ENCODE results near the gene CATSPER4. TPM values are rescaled to one million over a fixed set of nuclear protein-coding genes. Genes with fewer than 3 reads are reported as not detected.

The CATSPER4 gene
- total RNA-seq, 2 donors from 2014 or later = not detected

- TF ChIP-seq CTCF (IDR thresholded peaks at IDR 0.05) = no peak
- H3K36me3 ChIP-seq = no peaks in the 10 kb centered on the region
- no peak overlapping the region for H3K27ac ChIP-seq
- no peak overlapping the region for H3K4me3 ChIP-seq
- no peaks in the 10 kb centered on the region for H3K27me3 ChIP-seq (replicated peaks; ENCODE audit: insufficient read depth)
- no peak for DNase-seq (ENCODE audit: low spot score)
- no peaks in the 10 kb centered on the region for H3K4me1 ChIP-seq (ENCODE audit: control insufficient read depth in 1 of 2, low read depth in 2 of 2)
- no peak for ATAC-seq (ENCODE audit: insufficient number of reproducible peaks, low FRiP score, low read depth)
- H3K9me3 ChIP-seq = no peaks in the 10 kb centered on the region
Observed at GRCh38 chr1:26191739-26192138, 1.3 kb downstream of the CATSPER4 start.

DNA sequence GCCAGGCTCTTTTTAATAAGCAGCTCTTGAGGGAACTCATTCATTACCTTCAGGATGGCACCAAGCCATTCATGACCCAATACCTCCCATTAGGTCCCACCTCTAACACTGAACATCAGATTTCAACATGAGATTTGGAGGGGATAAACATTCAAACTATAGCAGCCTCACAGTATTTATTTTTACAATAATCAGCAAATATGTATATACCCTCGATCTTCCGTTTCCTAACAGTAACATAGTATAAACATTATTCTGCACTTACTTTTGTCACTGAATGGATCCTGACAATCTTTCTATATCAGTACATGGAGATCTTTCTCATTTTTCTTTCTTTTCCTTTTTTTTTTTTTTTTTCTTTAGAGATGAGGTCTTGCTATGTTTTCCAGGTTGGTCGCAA is 5.4 kb downstream of the CATSPER4 start:
- Histone ChIP-seq H3K4me3 (no peak overlapping the region), H3K9me3 (no peaks in the 10 kb centered on the region), H3K27ac (no peak overlapping the region), H3K4me1 (ENCODE audit: control insufficient read depth in 1 of 2, low read depth in 2 of 2) (no peaks in the 10 kb centered on the region), H3K36me3 (no peaks in the 10 kb centered on the region), H3K27me3 (replicated peaks; ENCODE audit: insufficient read depth) (no peaks in the 10 kb centered on the region)
- no peak for ATAC-seq (ENCODE audit: insufficient number of reproducible peaks, low FRiP score, low read depth)
- DNase-seq (ENCODE audit: low spot score) = no peak
- TF ChIP-seq CTCF (IDR thresholded peaks at IDR 0.05) = no peak

GRCh38 chr1:26197301-26197700 is 6.9 kb downstream of the CATSPER4 start:
- no peak for ATAC-seq (ENCODE audit: insufficient number of reproducible peaks, low FRiP score, low read depth)
- Histone ChIP-seq H3K36me3 (no peaks in the 10 kb centered on the region), H3K4me1 (ENCODE audit: control insufficient read depth in 1 of 2, low read depth in 2 of 2) (no peaks in the 10 kb centered on the region), H3K27ac (no peak overlapping the region), H3K4me3 (no peak overlapping the region), H3K27me3 (replicated peaks; ENCODE audit: insufficient read depth) (no peaks in the 10 kb centered on the region), H3K9me3 (no peaks in the 10 kb centered on the region)
- TF ChIP-seq CTCF (IDR thresholded peaks at IDR 0.05) = no peak
- no peak for DNase-seq (ENCODE audit: low spot score)

DNA sequence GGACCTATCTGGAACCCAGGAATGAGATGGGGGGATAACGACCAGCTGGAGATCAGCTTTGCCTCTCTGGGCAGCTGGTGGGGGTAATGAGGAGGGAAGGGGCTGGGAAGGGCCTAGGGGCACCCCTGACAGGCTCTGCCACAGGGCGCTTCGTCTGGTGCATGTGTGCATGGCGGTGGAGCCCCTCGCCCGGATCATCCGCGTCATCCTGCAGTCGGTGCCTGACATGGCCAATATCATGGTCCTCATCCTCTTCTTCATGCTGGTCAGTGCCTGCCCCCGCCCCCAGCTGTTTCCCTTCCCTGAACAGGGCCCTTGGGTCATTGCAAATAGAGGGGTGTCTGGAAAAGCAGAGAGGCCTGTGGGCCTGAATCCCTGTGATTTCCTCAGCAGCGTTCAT is 7.4 kb downstream of the CATSPER4 start:
- no peaks in the 10 kb centered on the region for H3K9me3 ChIP-seq
- no peak for DNase-seq (ENCODE audit: low spot score)
- no peak for TF ChIP-seq CTCF (IDR thresholded peaks at IDR 0.05)
- H3K27ac ChIP-seq = no peak overlapping the region
- ATAC-seq (ENCODE audit: insufficient number of reproducible peaks, low FRiP score, low read depth) = no peak
- no peak overlapping the region for H3K4me3 ChIP-seq
- H3K36me3 ChIP-seq = no peaks in the 10 kb centered on the region
- H3K4me1 ChIP-seq (ENCODE audit: control insufficient read depth in 1 of 2, low read depth in 2 of 2) = no peaks in the 10 kb centered on the region
- H3K27me3 ChIP-seq (replicated peaks; ENCODE audit: insufficient read depth) = no peaks in the 10 kb centered on the region

DNA sequence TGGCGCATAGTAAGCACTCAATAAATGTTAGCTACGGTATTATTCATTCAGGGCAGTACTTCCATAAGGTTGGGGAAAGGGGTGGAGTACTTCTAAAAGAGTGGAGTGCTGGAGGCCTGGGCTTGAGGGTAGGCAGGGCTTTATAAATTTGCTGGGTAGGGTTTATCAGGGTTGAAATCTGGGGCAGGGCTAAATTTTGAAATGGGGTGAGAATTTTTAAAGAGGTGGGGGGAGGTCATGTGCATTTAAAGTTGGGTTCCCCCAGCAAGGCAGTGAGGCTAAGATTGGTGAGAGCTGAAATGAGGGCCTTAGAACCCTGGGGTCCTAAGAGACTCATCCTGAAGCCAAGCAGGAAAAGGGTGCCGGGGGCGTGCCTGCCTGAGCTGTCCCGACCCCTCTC is 10.0 kb downstream of the CATSPER4 start:
- no peaks in the 10 kb centered on the region for H3K36me3 ChIP-seq
- H3K4me1 ChIP-seq (ENCODE audit: control insufficient read depth in 1 of 2, low read depth in 2 of 2) = no peaks in the 10 kb centered on the region
- no peak overlapping the region for H3K4me3 ChIP-seq
- H3K9me3 ChIP-seq = no peaks in the 10 kb centered on the region
- no peaks in the 10 kb centered on the region for H3K27me3 ChIP-seq (replicated peaks; ENCODE audit: insufficient read depth)
- DNase-seq (ENCODE audit: low spot score) = no peak
- TF ChIP-seq CTCF (IDR thresholded peaks at IDR 0.05) = no peak
- no peak for ATAC-seq (ENCODE audit: insufficient number of reproducible peaks, low FRiP score, low read depth)
- H3K27ac ChIP-seq = no peak overlapping the region

Data from thoracic aorta (tissue), 2 donors.